K562 (cell line): ENCODE data around the gene ZNF358. TPM values are rescaled to one million over a fixed set of nuclear protein-coding genes. Genes with fewer than 3 reads are reported as not detected.

ENCODE experiments used
- ADNP ChIP-seq: fragments of 200-800 bp; sonication (Bioruptor generic); IDR thresholded peaks from 2 replicates; pipeline ENCODE4 v1.6.1; 2016; ENCODE audit warnings: missing genetic modification characterization, missing compliant biosample characterization
- ARID2 ChIP-seq: fragments of 450-650 bp; IDR thresholded peaks from 2 replicates; pipeline ENCODE4 v1.6.1; 2017; ENCODE audit warnings: antibody characterized with exemption, mild to moderate bottlenecking
- BRCA1 ChIP-seq, 2 experiments: fragments of 450-650 bp in 1 of 2; sonication (generic) in 1 of 2; formaldehyde crosslinking in 1 of 2; IDR thresholded peaks; 2 replicates each; pipeline versions ENCODE4 v1.5.0 to v1.6.1; 2017 to 2020; ENCODE audit warnings: mild to moderate bottlenecking in 1 of 2, missing genetic modification reagents in 1 of 2
- BRD4 ChIP-seq: fragments of 200-600 bp; sonication (generic); IDR thresholded peaks from 2 replicates; pipeline ENCODE4 v1.6.1; 2017; ENCODE audit warnings: inconsistent platforms
- BRF2 ChIP-seq: IDR thresholded peaks from 3 replicates; pipeline ENCODE4 v1.6.1; 2011; ENCODE audit warnings: borderline replicate concordance, mild to moderate bottlenecking; ENCODE audit not compliant: insufficient read length, insufficient read depth
- CHCHD3 ChIP-seq: fragments of 250-450 bp; sonication (Bioruptor Pico); IDR thresholded peaks from 2 replicates; pipeline ENCODE4 v2.1.2; 2022; ENCODE audit warnings: mild to moderate bottlenecking
- ESRRB ChIP-seq: fragments of 250-450 bp; sonication (Bioruptor Pico); IDR thresholded peaks from 2 replicates; pipeline ENCODE4 v1.5.0; 2020; ENCODE audit warnings: mild to moderate bottlenecking, moderate library complexity, borderline replicate concordance
- GTF2E2 ChIP-seq: fragments of 200-800 bp; sonication (Bioruptor generic); IDR thresholded peaks from 2 replicates; pipeline ENCODE4 v1.6.1; 2016; ENCODE audit warnings: missing genetic modification characterization, missing compliant biosample characterization
- IFI16 ChIP-seq: fragments of 250-450 bp; sonication (Bioruptor Pico); IDR thresholded peaks from 2 replicates; pipeline ENCODE4 v2.1.2; 2022; ENCODE audit warnings: mild to moderate bottlenecking, inconsistent platforms
- JUNB ChIP-seq: fragments of 450-650 bp; formaldehyde crosslinking; conservative IDR thresholded peaks from 2 replicates; pipeline ENCODE4 v1.4.0; 2020; ENCODE audit warnings: mild to moderate bottlenecking
- MTA3 ChIP-seq: fragments of 450-650 bp; formaldehyde crosslinking; IDR thresholded peaks from 2 replicates; pipeline ENCODE4 v1.6.1; 2017; ENCODE audit warnings: mild to moderate bottlenecking, borderline replicate concordance
- NUFIP1 ChIP-seq: fragments of 450-650 bp; IDR thresholded peaks from 2 replicates; pipeline ENCODE4 v1.6.1; 2018; ENCODE audit not compliant: partially characterized antibody
- PHB2 ChIP-seq: fragments of 450-650 bp; IDR thresholded peaks from 2 replicates; pipeline ENCODE4 v1.6.1; 2017; ENCODE audit warnings: low read depth
- POLR2AphosphoS5 ChIP-seq: IDR thresholded peaks from 2 replicates; pipeline ENCODE4 v1.6.1; 2011; ENCODE audit warnings: mild to moderate bottlenecking, low read depth, low read length, moderate library complexity; ENCODE audit not compliant: control insufficient read depth, insufficient read depth
- POLR3G ChIP-seq: IDR thresholded peaks from 2 replicates; pipeline ENCODE4 v1.6.1; 2011; ENCODE audit not compliant: insufficient read length, insufficient replicate concordance; ENCODE audit errors: extremely low read depth
- RBM25 ChIP-seq: fragments of 200-400 bp; formaldehyde crosslinking; IDR thresholded peaks from 2 replicates; pipeline ENCODE4 v1.6.1; 2018; ENCODE audit warnings: low read length, low read depth, moderate library complexity; ENCODE audit not compliant: severe bottlenecking
- SMAD2 ChIP-seq: fragments of 150-350 bp; IDR thresholded peaks from 2 replicates; pipeline ENCODE4 v1.6.1; 2014; ENCODE audit warnings: low read depth, mild to moderate bottlenecking, low read length
- SP1 ChIP-seq: sonication (generic); formaldehyde crosslinking; IDR thresholded peaks from 2 replicates; pipeline ENCODE4 v1.8.1; 2022; ENCODE audit warnings: mild to moderate bottlenecking, missing genetic modification reagents
- STAT5A ChIP-seq: IDR thresholded peaks from 2 replicates; pipeline ENCODE4 v1.6.1; 2012; ENCODE audit warnings: low read length, inconsistent platforms, borderline replicate concordance
- XRCC3 ChIP-seq: fragments of 450-650 bp; IDR thresholded peaks from 2 replicates; pipeline ENCODE4 v1.6.1; 2017; ENCODE audit warnings: mild to moderate bottlenecking, moderate library complexity
- ZNF217 ChIP-seq: sonication (generic); formaldehyde crosslinking; IDR thresholded peaks from 2 replicates; pipeline ENCODE4 v1.8.0; 2022; ENCODE audit warnings: mild to moderate bottlenecking, missing genetic modification reagents
- ZNF449 ChIP-seq: fragments of 250-450 bp; sonication (Bioruptor Pico); IDR thresholded peaks from 2 replicates; pipeline ENCODE4 v1.8.0; 2022; ENCODE audit warnings: moderate library complexity, mild to moderate bottlenecking, inconsistent platforms
- polyA plus RNA-seq, 8 experiments: library from polyadenylated mRNA; depleted of rRNA in 4 of 8; stranded (reverse) in 5 of 8; unstranded in 3 of 8; fragments of >200 nt; fragmentation: Nextera tagmentation in 2 of 8; fragmentation: Illumina TruSeq in 1 of 8; extraction: Ambion mirVana in 2 of 8; extraction: Trizol in 1 of 8; gene quantifications; 2 replicates each; pipeline versions ENCODE4 v1.2.1 to v1.2.3, GENCODE V29; 2011 to 2014; ENCODE audit warnings: inconsistent platforms in 1 of 8, missing spikeins in 1 of 8
- total RNA-seq, 7 experiments: library from RNA; depleted of rRNA in 6 of 7; stranded (reverse); fragments of >200 nt in 6 of 7; fragmentation: Illumina TruSeq in 2 of 7; extraction: Trizol in 2 of 7; gene quantifications; 2 replicates each; pipeline versions ENCODE4 v1.2.1 to v1.2.3, GENCODE V29; 2011 to 2021; ENCODE audit warnings: low replicate concordance in 1 of 7
- TF ChIP-seq, protein P1 (sequence below): fragments of 450-650 bp; formaldehyde crosslinking; IDR thresholded peaks from 2 replicates; pipeline ENCODE4 v1.4.0; 2020; ENCODE audit warnings: mild to moderate bottlenecking, moderate library complexity
- TF ChIP-seq, protein P2 (sequence below): fragments of 250-450 bp; sonication (Bioruptor Pico); IDR thresholded peaks from 2 replicates; pipeline ENCODE4 v1.4.0; 2020; ENCODE audit warnings: mild to moderate bottlenecking, moderate library complexity

The ZNF358 gene
- total and polyA plus RNA-seq, 9 of the 15 experiments (the other 6 are each of a cell fraction or from before 2014, with no cell fraction given), result 0.04 to 17.2 (median 4.9) TPM

GRCh38 chr19:7535047-7535997 is 19.4 kb downstream of the ZNF358 start, which contains the start of gene PNPLA6 (continued):
- TF ChIP-seq ZNF217 (no peak), XRCC3 (no peak), STAT5A (no peak), SMAD2 (no peak), BRD4 (no peak), BRCA1 (IDR thresholded peaks at IDR 0.05) (no peak), BRCA1 (CRISPR knock-in tag; IDR thresholded peaks at IDR 0.05) (no peak), BRF2 (no peak), ZNF449 (CRISPR knock-in tag) (no peak), ARID2 (no peak), CHCHD3 (no peak), POLR2AphosphoS5 (no peak), ESRRB (no peak), PHB2 (no peak), RBM25 (peak; percentile 100), GTF2E2 (tag) (no peak), SP1 (peak; percentile 96), JUNB (CRISPR knock-in tag) (no peak), NUFIP1 (no peak), MTA3 (peak; percentile 85; the same call in 1 of the 2 replicates), POLR3G (no peak), ADNP (tag) (peak; percentile 93), IFI16 (CRISPR knock-in tag) (no peak)
- TF ChIP-seq, protein P1, sequence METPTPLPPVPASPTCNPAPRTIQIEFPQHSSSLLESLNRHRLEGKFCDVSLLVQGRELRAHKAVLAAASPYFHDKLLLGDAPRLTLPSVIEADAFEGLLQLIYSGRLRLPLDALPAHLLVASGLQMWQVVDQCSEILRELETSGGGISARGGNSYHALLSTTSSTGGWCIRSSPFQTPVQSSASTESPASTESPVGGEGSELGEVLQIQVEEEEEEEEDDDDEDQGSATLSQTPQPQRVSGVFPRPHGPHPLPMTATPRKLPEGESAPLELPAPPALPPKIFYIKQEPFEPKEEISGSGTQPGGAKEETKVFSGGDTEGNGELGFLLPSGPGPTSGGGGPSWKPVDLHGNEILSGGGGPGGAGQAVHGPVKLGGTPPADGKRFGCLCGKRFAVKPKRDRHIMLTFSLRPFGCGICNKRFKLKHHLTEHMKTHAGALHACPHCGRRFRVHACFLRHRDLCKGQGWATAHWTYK, result peak; percentile 69; the same call in 1 of the 2 replicates
- TF ChIP-seq, protein P2, sequence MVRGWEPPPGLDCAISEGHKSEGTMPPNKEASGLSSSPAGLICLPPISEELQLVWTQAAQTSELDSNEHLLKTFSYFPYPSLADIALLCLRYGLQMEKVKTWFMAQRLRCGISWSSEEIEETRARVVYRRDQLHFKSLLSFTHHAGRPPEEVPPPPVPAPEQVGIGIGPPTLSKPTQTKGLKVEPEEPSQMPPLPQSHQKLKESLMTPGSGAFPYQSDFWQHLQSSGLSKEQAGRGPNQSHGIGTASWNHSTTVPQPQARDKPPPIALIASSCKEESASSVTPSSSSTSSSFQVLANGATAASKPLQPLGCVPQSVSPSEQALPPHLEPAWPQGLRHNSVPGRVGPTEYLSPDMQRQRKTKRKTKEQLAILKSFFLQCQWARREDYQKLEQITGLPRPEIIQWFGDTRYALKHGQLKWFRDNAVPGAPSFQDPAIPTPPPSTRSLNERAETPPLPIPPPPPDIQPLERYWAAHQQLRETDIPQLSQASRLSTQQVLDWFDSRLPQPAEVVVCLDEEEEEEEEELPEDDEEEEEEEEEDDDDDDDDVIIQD, result no peak
